ENCODE measurements around the gene ZBTB24.

ZBTB24 gene

DNA sequence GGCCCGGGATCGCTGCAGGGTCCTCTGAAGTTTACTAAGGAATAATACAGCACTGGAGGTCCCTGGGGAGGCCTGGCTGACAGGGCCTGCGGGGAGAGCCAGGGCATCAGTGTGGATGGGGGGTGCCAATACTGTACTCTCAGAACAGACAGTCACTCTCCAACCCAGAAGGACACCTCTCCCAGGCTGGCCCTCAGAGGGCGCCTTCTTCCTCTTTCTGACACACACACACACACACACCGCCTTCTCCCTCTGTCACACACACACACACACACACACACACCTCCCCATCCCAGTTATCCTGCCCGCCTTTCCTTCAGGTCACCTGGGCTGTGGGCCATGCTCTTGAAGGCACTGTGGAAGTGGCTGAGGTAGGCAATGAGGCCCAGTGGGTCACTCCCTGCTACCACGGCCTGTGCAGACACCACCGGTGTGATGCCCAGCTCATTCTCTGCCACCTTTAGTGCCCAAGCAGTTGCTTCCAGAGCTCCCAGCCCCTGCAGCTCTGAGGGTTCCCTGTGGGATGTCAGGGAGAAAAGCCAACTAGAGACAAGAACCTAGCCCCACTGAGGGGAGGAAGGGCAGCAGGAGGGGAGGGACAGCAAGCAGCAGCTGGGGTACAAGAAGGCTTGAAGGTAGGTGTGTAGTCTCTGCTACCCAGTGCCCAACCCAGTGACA, 35.0 kb downstream of the ZBTB24 start:
- TF ChIP-seq, protein P1, sequence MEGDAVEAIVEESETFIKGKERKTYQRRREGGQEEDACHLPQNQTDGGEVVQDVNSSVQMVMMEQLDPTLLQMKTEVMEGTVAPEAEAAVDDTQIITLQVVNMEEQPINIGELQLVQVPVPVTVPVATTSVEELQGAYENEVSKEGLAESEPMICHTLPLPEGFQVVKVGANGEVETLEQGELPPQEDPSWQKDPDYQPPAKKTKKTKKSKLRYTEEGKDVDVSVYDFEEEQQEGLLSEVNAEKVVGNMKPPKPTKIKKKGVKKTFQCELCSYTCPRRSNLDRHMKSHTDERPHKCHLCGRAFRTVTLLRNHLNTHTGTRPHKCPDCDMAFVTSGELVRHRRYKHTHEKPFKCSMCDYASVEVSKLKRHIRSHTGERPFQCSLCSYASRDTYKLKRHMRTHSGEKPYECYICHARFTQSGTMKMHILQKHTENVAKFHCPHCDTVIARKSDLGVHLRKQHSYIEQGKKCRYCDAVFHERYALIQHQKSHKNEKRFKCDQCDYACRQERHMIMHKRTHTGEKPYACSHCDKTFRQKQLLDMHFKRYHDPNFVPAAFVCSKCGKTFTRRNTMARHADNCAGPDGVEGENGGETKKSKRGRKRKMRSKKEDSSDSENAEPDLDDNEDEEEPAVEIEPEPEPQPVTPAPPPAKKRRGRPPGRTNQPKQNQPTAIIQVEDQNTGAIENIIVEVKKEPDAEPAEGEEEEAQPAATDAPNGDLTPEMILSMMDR (IDR thresholded peaks at IDR 0.05; ENCODE audit: low read depth, low read length): no peak
- H3K4me3 ChIP-seq (ENCODE audit: low read depth, low read length): no peak overlapping the region

DNA sequence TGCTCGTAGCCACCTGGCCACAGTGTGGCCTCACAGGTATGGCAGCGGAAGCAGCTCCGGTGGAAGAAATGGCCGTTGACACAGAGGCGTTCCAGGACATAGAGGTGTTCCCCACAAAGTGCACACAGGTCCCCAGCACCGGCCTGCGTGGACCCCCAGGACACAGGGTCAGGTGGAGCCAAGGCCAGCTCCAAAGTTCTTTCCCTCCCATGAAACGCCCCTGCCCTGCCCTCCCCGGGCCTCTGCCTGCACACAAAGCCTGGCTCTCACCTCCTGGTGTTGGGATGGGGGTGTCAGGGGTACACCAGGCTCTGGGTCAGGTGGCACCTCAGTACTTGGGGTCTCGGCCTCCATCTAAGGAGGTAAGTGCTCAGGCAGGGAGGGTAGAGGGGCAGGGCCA, 35.9 kb downstream of the ZBTB24 start:
- H3K4me3 ChIP-seq (ENCODE audit: low read depth, low read length): no peak overlapping the region
- TF ChIP-seq, protein P1 (IDR thresholded peaks at IDR 0.05; ENCODE audit: low read depth, low read length): no peak

DNA sequence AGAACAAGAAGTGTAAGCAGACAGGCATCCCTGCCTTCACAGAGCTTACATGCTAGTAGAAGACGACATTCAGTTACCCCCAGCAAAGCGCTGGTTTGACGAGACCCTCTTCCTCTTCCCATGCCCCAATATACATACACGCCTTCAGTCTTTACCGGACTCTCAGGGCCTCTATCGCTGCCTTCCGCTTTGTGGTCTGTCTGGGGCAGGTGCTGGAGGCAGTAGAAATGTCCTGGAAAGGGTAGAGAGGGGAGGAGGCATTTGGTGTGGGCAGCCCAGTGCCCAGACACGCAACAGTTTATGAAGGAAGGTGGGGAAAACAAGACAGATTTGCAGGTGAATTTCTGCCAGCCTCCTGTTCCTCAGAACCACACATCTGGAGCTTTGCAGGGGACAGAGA, 36.5 kb downstream of the ZBTB24 start:
- TF ChIP-seq, protein P1 (IDR thresholded peaks at IDR 0.05; ENCODE audit: low read depth, low read length): no peak
- H3K4me3 ChIP-seq (ENCODE audit: low read depth, low read length): no peak overlapping the region

DNA sequence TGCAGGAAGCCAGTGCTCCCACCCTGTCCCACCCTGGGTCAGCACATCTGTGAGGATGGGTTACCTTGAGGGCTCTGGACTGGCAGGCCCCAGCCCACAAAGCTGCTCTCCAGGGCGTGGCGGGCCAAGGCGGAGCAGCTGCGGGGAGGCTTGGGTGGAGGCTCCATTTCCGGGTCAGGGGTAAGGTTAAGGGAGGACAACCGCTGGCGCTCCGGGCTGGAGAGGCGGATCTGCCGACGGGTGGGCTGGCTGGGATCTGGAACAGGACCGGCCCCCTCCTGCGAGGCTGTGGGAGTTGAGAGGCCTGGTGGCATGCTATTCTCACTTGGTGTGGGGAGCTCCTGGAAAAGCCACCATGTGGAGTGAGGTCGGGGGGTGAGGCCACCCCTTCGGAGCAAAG, 36.9 kb downstream of the ZBTB24 start:
- TF ChIP-seq, protein P1 (IDR thresholded peaks at IDR 0.05; ENCODE audit: low read depth, low read length): no peak
- no peak overlapping the region for H3K4me3 ChIP-seq (ENCODE audit: low read depth, low read length)

DNA sequence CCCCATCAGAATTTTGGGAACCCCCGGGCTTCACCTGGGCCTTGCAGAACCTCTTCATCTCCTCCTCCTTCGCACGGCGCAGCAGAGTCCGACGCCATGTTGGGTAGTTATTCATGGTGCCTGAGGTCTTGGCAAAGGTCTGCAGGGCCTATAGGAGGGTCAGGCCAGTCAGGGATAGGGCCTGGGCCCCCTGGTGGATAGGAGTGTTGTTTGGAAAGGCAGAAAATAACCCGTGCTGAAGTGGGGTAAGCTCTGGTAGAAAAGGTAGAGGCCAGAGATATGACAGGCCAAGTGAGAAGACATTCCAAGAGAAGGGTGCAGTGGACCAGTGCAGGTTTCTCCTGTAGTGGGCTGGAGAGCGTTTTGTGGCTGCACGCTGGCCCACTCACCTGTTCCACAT, 37.6 kb downstream of the ZBTB24 start:
- no peak overlapping the region for H3K4me3 ChIP-seq (ENCODE audit: low read depth, low read length)
- TF ChIP-seq, protein P1 (IDR thresholded peaks at IDR 0.05; ENCODE audit: low read depth, low read length): no peak

DNA sequence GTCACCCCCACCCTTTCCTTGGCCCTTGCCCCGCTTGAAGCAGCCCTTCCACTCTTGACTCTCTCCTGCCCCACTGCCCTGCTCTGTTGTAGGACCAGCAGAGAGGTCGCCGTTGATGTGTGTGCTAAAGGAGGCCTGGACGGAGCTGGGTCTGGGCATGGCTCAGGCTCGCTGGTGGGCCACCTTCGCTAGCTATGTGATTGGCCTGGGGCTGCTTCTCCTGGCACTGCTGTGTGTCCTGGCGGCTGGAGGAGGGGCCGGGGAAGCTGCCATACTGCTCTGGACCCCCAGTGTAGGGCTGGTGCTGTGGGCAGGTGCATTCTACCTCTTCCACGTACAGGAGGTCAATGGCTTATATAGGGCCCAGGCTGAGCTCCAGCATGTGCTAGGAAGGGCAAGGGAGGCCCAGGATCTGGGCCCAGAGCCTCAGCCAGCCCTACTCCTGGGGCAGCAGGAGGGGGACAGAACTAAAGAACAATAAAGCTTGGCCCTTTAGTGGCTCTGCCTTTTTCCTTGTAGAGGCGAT, 39.5 kb downstream of the ZBTB24 start:
- TF ChIP-seq, protein P1 (IDR thresholded peaks at IDR 0.05; ENCODE audit: low read depth, low read length): no peak

DNA sequence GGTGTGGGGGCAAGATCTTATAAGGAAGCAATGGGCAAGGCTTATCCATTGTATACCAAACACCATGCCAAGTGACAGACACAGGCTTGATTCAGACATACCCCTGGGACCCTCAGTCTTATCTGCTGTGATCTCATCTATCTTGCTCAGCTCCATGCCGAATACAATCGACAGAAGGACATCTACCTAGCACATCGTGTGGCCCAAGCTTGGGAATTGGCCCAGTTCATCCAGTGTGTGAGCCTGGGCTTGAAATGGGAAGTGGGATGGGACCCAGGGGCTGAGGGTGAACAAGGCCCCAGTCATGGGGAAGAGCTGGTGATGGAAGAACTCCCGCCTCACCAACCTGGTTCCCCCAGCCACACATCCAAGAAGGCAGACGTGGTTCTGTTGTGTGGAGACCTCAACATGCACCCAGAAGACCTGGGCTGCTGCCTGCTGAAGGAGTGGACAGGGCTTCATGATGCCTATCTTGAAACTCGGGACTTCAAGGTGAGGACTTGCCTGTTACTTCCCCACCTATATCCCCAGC, 40.6 kb downstream of the ZBTB24 start:
- TF ChIP-seq, protein P1 (IDR thresholded peaks at IDR 0.05; ENCODE audit: low read depth, low read length): no peak

More for the DNA sequence above, 39.5 kb downstream of the ZBTB24 start:
- no peak overlapping the region for H3K4me3 ChIP-seq (ENCODE audit: low read depth, low read length)

More for the DNA sequence above, 40.6 kb downstream of the ZBTB24 start:
- H3K4me3 ChIP-seq (ENCODE audit: low read depth, low read length): no peak overlapping the region

Measured in WI38 (cell line).